Mucosa of rectum (tissue), 2 donors: Measurements from ENCODE around the gene PNMA1.
A peak's percentile ranks its signal among the peaks of the same experiment; 100 is the strongest.

Experiments
- H3K27ac ChIP-seq, 2 donors: one replicate each; pipeline ENCODE4 v1.7.0; 2013; ENCODE audit warnings: inconsistent platforms in 2 of 2, low read depth in 2 of 2, low read length in 2 of 2
- H3K27me3 ChIP-seq, 2 donors: one replicate each; pipeline ENCODE4 v1.7.0; 2013; ENCODE audit warnings: low read length in 2 of 2; ENCODE audit not compliant: control insufficient read depth in 2 of 2, insufficient read depth in 2 of 2
- H3K36me3 ChIP-seq, 2 donors: one replicate each; pipeline ENCODE4 v1.7.0; 2013; ENCODE audit warnings: low read length in 2 of 2; ENCODE audit not compliant: control insufficient read depth in 2 of 2, insufficient read depth in 2 of 2
- H3K4me1 ChIP-seq, 2 donors: one replicate each; pipeline ENCODE4 v1.7.0; 2013; ENCODE audit warnings: low read length in 2 of 2, mild to moderate bottlenecking in 1 of 2; ENCODE audit not compliant: control insufficient read depth in 2 of 2, insufficient read depth in 2 of 2
- H3K4me3 ChIP-seq, 2 donors: one replicate each; pipeline ENCODE4 v1.7.0; 2013; ENCODE audit warnings: low read length in 2 of 2
- H3K9ac ChIP-seq, 2 donors: one replicate each; pipeline ENCODE4 v1.7.0; 2013; ENCODE audit warnings: low read length in 2 of 2, low read depth in 1 of 2, mild to moderate bottlenecking in 1 of 2
- H3K9me3 ChIP-seq, 2 donors: one replicate each; pipeline ENCODE4 v1.7.0; 2013; ENCODE audit warnings: low read length in 2 of 2; ENCODE audit not compliant: control insufficient read depth in 2 of 2
- donor health status: healthy.
- donor health status: Normal muscosa, but diverticular disease.

The PNMA1 gene

GRCh38 chr14:73749706-73750530, 35.7 kb upstream of the PNMA1 start:
- Histone ChIP-seq H3K4me1 (peaks cover 88 to 94% of the 10 kb centered on the region in 2 donors), H3K36me3 (no peaks in the 10 kb centered on the region), H3K27ac (peak overlapping the region; percentile 94 to 96), H3K27me3 (no peaks in the 10 kb centered on the region), H3K9me3 (no peaks in the 10 kb centered on the region), H3K4me3 (no peak overlapping the region), H3K9ac (peak overlapping the region; percentile 20 to 32)

GRCh38 chr14:73748858-73749357, 34.7 kb upstream of the PNMA1 start:
- Histone ChIP-seq H3K9me3 (no peaks in the 10 kb centered on the region), H3K36me3 (no peaks in the 10 kb centered on the region), H3K27ac (peak overlapping the region; percentile 71 to 96), H3K9ac (peak overlapping the region; percentile 16 to 24), H3K4me3 (no peak overlapping the region), H3K4me1 (peaks cover 88 to 94% of the 10 kb centered on the region in 2 donors), H3K27me3 (no peaks in the 10 kb centered on the region)

GRCh38 chr14:73747379-73748211, 33.4 kb upstream of the PNMA1 start:
- no peak overlapping the region for H3K4me3 ChIP-seq
- H3K9ac ChIP-seq = no peak overlapping the region
- H3K36me3 ChIP-seq = no peaks in the 10 kb centered on the region
- H3K4me1 ChIP-seq = peaks cover 88 to 94% of the 10 kb centered on the region in 2 donors
- peak overlapping the region; percentile 40 to 98 for H3K27ac ChIP-seq
- no peaks in the 10 kb centered on the region for H3K9me3 ChIP-seq
- no peaks in the 10 kb centered on the region for H3K27me3 ChIP-seq

GRCh38 chr14:73746520-73747378, 32.6 kb upstream of the PNMA1 start:
- H3K27me3 ChIP-seq = no peaks in the 10 kb centered on the region
- H3K9ac ChIP-seq = peak overlapping the region; percentile 65 to 71
- no peaks in the 10 kb centered on the region for H3K9me3 ChIP-seq
- peaks cover 88 to 94% of the 10 kb centered on the region in 2 donors for H3K4me1 ChIP-seq
- no peaks in the 10 kb centered on the region for H3K36me3 ChIP-seq
- peak overlapping the region; percentile 95 to 98 for H3K27ac ChIP-seq
- H3K4me3 ChIP-seq = no peak overlapping the region

- H3K4me3 ChIP-seq = peak overlapping the region in 1 of 2 donors; percentile 22
- H3K27me3 ChIP-seq = no peaks in the 10 kb centered on the region
Measured at GRCh38 chr14:73745571-73746519, 31.7 kb upstream of the PNMA1 start.

GRCh38 chr14:73744874-73745529, 30.8 kb upstream of the PNMA1 start:
- Histone ChIP-seq H3K36me3 (peaks cover 0 to 2% of the 10 kb centered on the region in 2 donors), H3K4me1 (peaks cover 88 to 93% of the 10 kb centered on the region in 2 donors), H3K9ac (peak overlapping the region; percentile 65 to 71), H3K4me3 (peak overlapping the region; percentile 8 to 39), H3K27me3 (no peaks in the 10 kb centered on the region), H3K9me3 (no peaks in the 10 kb centered on the region), H3K27ac (peak overlapping the region; percentile 95 to 98)

More at GRCh38 chr14:73745571-73746519, 31.7 kb upstream of the PNMA1 start:
- Histone ChIP-seq H3K36me3 (no peaks in the 10 kb centered on the region), H3K27ac (peak overlapping the region; percentile 95 to 98), H3K4me1 (peaks cover 88 to 93% of the 10 kb centered on the region in 2 donors), H3K9ac (peak overlapping the region; percentile 65 to 71), H3K9me3 (no peaks in the 10 kb centered on the region)

GRCh38 chr14:73744175-73744867, 30.1 kb upstream of the PNMA1 start:
- Histone ChIP-seq H3K9me3 (no peaks in the 10 kb centered on the region), H3K36me3 (peaks cover 4 to 5% of the 10 kb centered on the region in 2 donors), H3K9ac (peak overlapping the region; percentile 63 to 71), H3K4me3 (peak overlapping the region; percentile 8 to 39), H3K27ac (peak overlapping the region; percentile 95 to 98), H3K4me1 (peaks cover 90 to 94% of the 10 kb centered on the region in 2 donors), H3K27me3 (no peaks in the 10 kb centered on the region)

GRCh38 chr14:73743431-73743931, 29.3 kb upstream of the PNMA1 start:
- Histone ChIP-seq H3K4me3 (peak overlapping the region; percentile 8 to 39), H3K4me1 (peaks cover 90 to 92% of the 10 kb centered on the region in 2 donors), H3K9ac (peak overlapping the region; percentile 70 to 71), H3K27me3 (no peaks in the 10 kb centered on the region), H3K9me3 (no peaks in the 10 kb centered on the region), H3K27ac (peak overlapping the region; percentile 95 to 98), H3K36me3 (peaks cover 12% of the 10 kb centered on the region in 2 donors)
